GM18508 (cell line): ENCODE data around the gene CCIN.
"Not testable (repeated sequence)": the region's sequence is repeated elsewhere in the genome, so short reads cannot be mapped to it uniquely, and the experiment has no call there.

ENCODE experiments used
- ATAC-seq: cut with Tn5 transposase; IDR thresholded peaks from one replicate; pipeline ENCODE4 v1.9.1; 2021; ENCODE audit warnings: moderate number of reproducible peaks; ENCODE audit not compliant: insufficient read depth, unreplicated experiment

Gene CCIN

GRCh38 chr9:36156116-36156515 is 13.1 kb upstream of the CCIN start:
- ATAC-seq: no peak

- ATAC-seq: no peak
Measured at GRCh38 chr9:36158122-36158521, 11.1 kb upstream of the CCIN start.

GRCh38 chr9:36158917-36159316 is 10.3 kb upstream of the CCIN start:
- no peak for ATAC-seq

GRCh38 chr9:36159509-36159908 is 9.7 kb upstream of the CCIN start:
- not testable (repeated sequence) for ATAC-seq

- ATAC-seq: not testable (repeated sequence)
Measured at GRCh38 chr9:36160126-36160525, 9.1 kb upstream of the CCIN start.

GRCh38 chr9:36161187-36161586 is 8.0 kb upstream of the CCIN start:
- ATAC-seq: no peak

- ATAC-seq: no peak
Measured at GRCh38 chr9:36162211-36162738, 6.9 kb upstream of the CCIN start.

- ATAC-seq: no peak
Measured at GRCh38 chr9:36163049-36163785, 6.0 kb upstream of the CCIN start.

- ATAC-seq: no peak
Measured at GRCh38 chr9:36163786-36164170, 5.4 kb upstream of the CCIN start.

- no peak for ATAC-seq
Measured at GRCh38 chr9:36164372-36164771, 4.8 kb upstream of the CCIN start.

GRCh38 chr9:36164989-36165388 is 4.2 kb upstream of the CCIN start:
- ATAC-seq: no peak

- no peak for ATAC-seq
Measured at GRCh38 chr9:36165826-36166167, 3.4 kb upstream of the CCIN start.

GRCh38 chr9:36166168-36166927 is 2.8 kb upstream of the CCIN start:
- no peak for ATAC-seq

GRCh38 chr9:36169708-36170107 is 520 bp downstream of the CCIN start:
- ATAC-seq: no peak

- no peak for ATAC-seq
Measured at GRCh38 chr9:36170531-36170930, 1.3 kb downstream of the CCIN start.

- no peak for ATAC-seq
Measured at GRCh38 chr9:36173861-36174260, 4.7 kb downstream of the CCIN start.

GRCh38 chr9:36174271-36174670 is 5.1 kb downstream of the CCIN start:
- ATAC-seq: no peak

- ATAC-seq: no peak
Measured at GRCh38 chr9:36174731-36175130, 5.5 kb downstream of the CCIN start.

- not testable (repeated sequence) for ATAC-seq
Measured at GRCh38 chr9:36175209-36175608, 6.0 kb downstream of the CCIN start.

GRCh38 chr9:36176496-36176895 is 7.3 kb downstream of the CCIN start:
- not testable (repeated sequence) for ATAC-seq

- ATAC-seq: no peak
Measured at GRCh38 chr9:36177571-36177970, 8.4 kb downstream of the CCIN start.

GRCh38 chr9:36180243-36180642 is 11.1 kb downstream of the CCIN start:
- ATAC-seq: not testable (repeated sequence)
